Measurements from ENCODE around the gene GAB3. TPM values are rescaled to one million over a fixed set of nuclear protein-coding genes. Genes with fewer than 3 reads are reported as not detected.
"Not testable (repeated sequence)": the region's sequence is repeated elsewhere in the genome, so short reads cannot be mapped to it uniquely, and the experiment has no call there.

GAB3 gene
- total and polyA plus RNA-seq, 2 donors (not counting 1 experiment from before 2014, with no cell fraction given) = 2.8 to 4.1 TPM

GRCh38 chrX:154649503-154650220 lies 101.2 kb downstream of the GAB3 start:
- Histone ChIP-seq H3K9me3 (ENCODE audit: control insufficient read depth, insufficient read depth, low read depth, low read length) (no peaks in the 10 kb centered on the region), H3K9ac (ENCODE audit: insufficient read depth, low read length) (no peak overlapping the region), H2AFZ (ENCODE audit: low read length) (no peak overlapping the region), H3K4me3 (replicated peaks in 1 of 4; ENCODE audit: control extremely low read depth in 1 of 4, insufficient read depth in 1 of 4, low read depth in 3 of 4, low read length in 4 of 4) (no peak overlapping the region), H3K27ac (ENCODE audit: insufficient read depth, low read length) (no peak overlapping the region), H4K20me1 (ENCODE audit: control insufficient read depth, extremely low read depth, insufficient read depth, low read length) (no peaks in the 10 kb centered on the region), H3K4me1 (ENCODE audit: control insufficient read depth, extremely low read depth, insufficient read depth, low read length) (no peaks in the 10 kb centered on the region), H3K4me2 (ENCODE audit: extremely low read depth, insufficient read depth, low read length) (no peak overlapping the region), H3K79me2 (ENCODE audit: control insufficient read depth, insufficient read depth, low read length) (no peaks in the 10 kb centered on the region), H3K36me3 (ENCODE audit: control insufficient read depth, insufficient read depth, low read length) (no peaks in the 10 kb centered on the region), H3K27me3 (ENCODE audit: control insufficient read depth, insufficient read depth, low read length) (no peaks in the 10 kb centered on the region)
- DNase-seq (ENCODE audit: low read depth in 2 of 2) = no peak
- TF ChIP-seq EZH2 (IDR thresholded peaks at IDR 0.05; ENCODE audit: low read length, missing control alignments) (no peak), CTCF (conservative IDR thresholded peaks at IDR 0.05 in 1 of 2, IDR thresholded peaks at IDR 0.05 in 1 of 2; ENCODE audit: low read depth in 1 of 2, low read length in 2 of 2) (no peak)

DNA sequence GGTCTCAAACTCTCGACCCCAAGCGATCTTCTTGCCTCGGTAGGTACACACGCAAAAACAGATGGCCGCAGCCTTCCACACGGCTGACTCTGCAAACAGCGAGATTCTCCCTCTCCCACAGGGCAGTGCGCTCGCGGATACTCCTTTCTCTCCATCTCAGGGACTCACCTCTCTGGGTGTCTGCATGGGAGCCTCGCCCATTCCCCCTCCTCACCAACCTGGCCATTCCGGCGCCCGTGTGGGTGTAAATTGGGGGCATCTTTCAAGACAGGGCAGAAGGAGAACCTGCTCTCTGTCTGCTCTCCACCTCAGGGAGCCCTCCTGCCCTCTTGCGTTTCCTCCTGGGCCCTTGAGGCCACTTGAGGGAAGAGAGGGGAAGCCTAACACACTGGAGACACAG lies 101.9 kb downstream of the GAB3 start:
- Histone ChIP-seq H3K36me3 (ENCODE audit: control insufficient read depth, insufficient read depth, low read length) (no peaks in the 10 kb centered on the region), H3K4me1 (ENCODE audit: control insufficient read depth, extremely low read depth, insufficient read depth, low read length) (no peaks in the 10 kb centered on the region), H3K4me3 (replicated peaks in 1 of 4; ENCODE audit: control extremely low read depth in 1 of 4, insufficient read depth in 1 of 4, low read depth in 3 of 4, low read length in 4 of 4) (no peak overlapping the region), H3K27me3 (ENCODE audit: control insufficient read depth, insufficient read depth, low read length) (no peaks in the 10 kb centered on the region), H3K27ac (ENCODE audit: insufficient read depth, low read length) (no peak overlapping the region), H3K9me3 (ENCODE audit: control insufficient read depth, insufficient read depth, low read depth, low read length) (no peaks in the 10 kb centered on the region), H3K9ac (ENCODE audit: insufficient read depth, low read length) (no peak overlapping the region), H3K79me2 (ENCODE audit: control insufficient read depth, insufficient read depth, low read length) (no peaks in the 10 kb centered on the region), H3K4me2 (ENCODE audit: extremely low read depth, insufficient read depth, low read length) (no peak overlapping the region), H4K20me1 (ENCODE audit: control insufficient read depth, extremely low read depth, insufficient read depth, low read length) (no peaks in the 10 kb centered on the region), H2AFZ (ENCODE audit: low read length) (no peak overlapping the region)
- no peak for TF ChIP-seq EZH2 (IDR thresholded peaks at IDR 0.05; ENCODE audit: low read length, missing control alignments)
- TF ChIP-seq CTCF (conservative IDR thresholded peaks at IDR 0.05 in 1 of 2, IDR thresholded peaks at IDR 0.05 in 1 of 2; ENCODE audit: low read depth in 1 of 2, low read length in 2 of 2) = no peak
- DNase-seq (ENCODE audit: low read depth in 2 of 2) = no peak

GRCh38 chrX:154645745-154646378 lies 105.0 kb downstream of the GAB3 start:
- not testable (repeated sequence) for H3K4me2 ChIP-seq (ENCODE audit: extremely low read depth, insufficient read depth, low read length); H2AFZ ChIP-seq (ENCODE audit: low read length); H3K4me3 ChIP-seq (replicated peaks in 1 of 4; ENCODE audit: control extremely low read depth in 1 of 4, insufficient read depth in 1 of 4, low read depth in 3 of 4, low read length in 4 of 4); H3K9me3 ChIP-seq (ENCODE audit: control insufficient read depth, insufficient read depth, low read depth, low read length); H3K27ac ChIP-seq (ENCODE audit: insufficient read depth, low read length); H3K9ac ChIP-seq (ENCODE audit: insufficient read depth, low read length); H3K79me2 ChIP-seq (ENCODE audit: control insufficient read depth, insufficient read depth, low read length); H4K20me1 ChIP-seq (ENCODE audit: control insufficient read depth, extremely low read depth, insufficient read depth, low read length); H3K36me3 ChIP-seq (ENCODE audit: control insufficient read depth, insufficient read depth, low read length); H3K27me3 ChIP-seq (ENCODE audit: control insufficient read depth, insufficient read depth, low read length); H3K4me1 ChIP-seq (ENCODE audit: control insufficient read depth, extremely low read depth, insufficient read depth, low read length); DNase-seq (ENCODE audit: low read depth in 2 of 2)

DNA sequence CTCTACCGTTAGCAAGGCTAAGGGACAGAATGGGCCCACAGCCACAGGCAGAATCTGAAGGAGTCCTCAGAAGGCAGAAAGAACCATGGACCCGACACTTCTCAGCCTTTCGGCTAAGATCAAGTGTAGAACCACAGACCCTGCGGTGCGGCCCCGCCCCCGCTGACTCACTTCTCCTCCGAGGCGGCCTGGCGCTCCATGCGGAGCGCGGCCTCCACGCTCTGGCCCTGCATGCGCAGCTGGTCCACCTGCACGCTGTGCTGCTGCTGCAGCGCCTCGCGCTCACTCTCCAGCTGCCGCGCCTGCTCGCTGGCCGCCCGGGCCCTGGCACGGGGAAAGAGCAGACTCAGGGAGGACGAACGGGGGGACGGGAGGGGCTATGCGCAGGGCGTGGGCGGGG lies 107.2 kb downstream of the GAB3 start:
- H4K20me1 ChIP-seq (ENCODE audit: control insufficient read depth, extremely low read depth, insufficient read depth, low read length); H3K9me3 ChIP-seq (ENCODE audit: control insufficient read depth, insufficient read depth, low read depth, low read length); H2AFZ ChIP-seq (ENCODE audit: low read length); H3K27me3 ChIP-seq (ENCODE audit: control insufficient read depth, insufficient read depth, low read length); H3K36me3 ChIP-seq (ENCODE audit: control insufficient read depth, insufficient read depth, low read length); H3K4me3 ChIP-seq (replicated peaks in 1 of 4; ENCODE audit: control extremely low read depth in 1 of 4, insufficient read depth in 1 of 4, low read depth in 3 of 4, low read length in 4 of 4); DNase-seq (ENCODE audit: low read depth in 2 of 2); H3K4me2 ChIP-seq (ENCODE audit: extremely low read depth, insufficient read depth, low read length); H3K79me2 ChIP-seq (ENCODE audit: control insufficient read depth, insufficient read depth, low read length); H3K4me1 ChIP-seq (ENCODE audit: control insufficient read depth, extremely low read depth, insufficient read depth, low read length); H3K27ac ChIP-seq (ENCODE audit: insufficient read depth, low read length); H3K9ac ChIP-seq (ENCODE audit: insufficient read depth, low read length): not testable (repeated sequence)

GRCh38 chrX:154641740-154642139 lies 109.1 kb downstream of the GAB3 start:
- H3K36me3 ChIP-seq (ENCODE audit: control insufficient read depth, insufficient read depth, low read length); H3K27ac ChIP-seq (ENCODE audit: insufficient read depth, low read length); H3K4me1 ChIP-seq (ENCODE audit: control insufficient read depth, extremely low read depth, insufficient read depth, low read length); DNase-seq (ENCODE audit: low read depth in 2 of 2); H3K9me3 ChIP-seq (ENCODE audit: control insufficient read depth, insufficient read depth, low read depth, low read length); H4K20me1 ChIP-seq (ENCODE audit: control insufficient read depth, extremely low read depth, insufficient read depth, low read length); H2AFZ ChIP-seq (ENCODE audit: low read length); H3K4me2 ChIP-seq (ENCODE audit: extremely low read depth, insufficient read depth, low read length); H3K9ac ChIP-seq (ENCODE audit: insufficient read depth, low read length); H3K79me2 ChIP-seq (ENCODE audit: control insufficient read depth, insufficient read depth, low read length); H3K27me3 ChIP-seq (ENCODE audit: control insufficient read depth, insufficient read depth, low read length); H3K4me3 ChIP-seq (replicated peaks in 1 of 4; ENCODE audit: control extremely low read depth in 1 of 4, insufficient read depth in 1 of 4, low read depth in 3 of 4, low read length in 4 of 4): not testable (repeated sequence)

Measured in fibroblast of lung (primary cell).